Measurements from ENCODE around the gene PGM1.

PGM1 gene

GRCh38 chr1:63701187-63701586 lies 108.0 kb downstream of the PGM1 start:
- DNase-seq (ENCODE audit: low spot score) = no peak

- no peak for DNase-seq (ENCODE audit: low spot score)
These were observed 110.5 kb downstream of the PGM1 start for GRCh38 chr1:63703701-63704107.

- no peak for DNase-seq (ENCODE audit: low spot score)
These were observed 111.2 kb downstream of the PGM1 start for GRCh38 chr1:63704443-63704842.

- DNase-seq (ENCODE audit: low spot score) = no peak
These were observed 111.9 kb downstream of the PGM1 start for GRCh38 chr1:63705078-63705477.

GRCh38 chr1:63709267-63709828 lies 116.1 kb downstream of the PGM1 start:
- DNase-seq (ENCODE audit: low spot score) = no peak

Data from pons (tissue), 1 donor.